IMR-90 (cell line): ENCODE results near the gene TTC9.

Source experiments
- BHLHE40 ChIP-seq: fragments of 150-350 bp; IDR thresholded peaks from 2 replicates; pipeline ENCODE4 v1.6.1; 2016; ENCODE audit warnings: mild to moderate bottlenecking, low read depth, low read length
- CEBPB ChIP-seq: IDR thresholded peaks from 2 replicates; pipeline ENCODE4 v1.6.1; 2012; ENCODE audit warnings: low read depth, low read length, improper control_type of control experiment
- CHD1 ChIP-seq: IDR thresholded peaks from 2 replicates; pipeline ENCODE4 v1.6.1; 2012; ENCODE audit warnings: low read depth, low read length, improper control_type of control experiment
- MAZ ChIP-seq: IDR thresholded peaks from 2 replicates; pipeline ENCODE4 v1.6.1; 2012; ENCODE audit warnings: low read depth, mild to moderate bottlenecking, low read length, improper control_type of control experiment, moderate library complexity, borderline replicate concordance
- MXI1 ChIP-seq: IDR thresholded peaks from 2 replicates; pipeline ENCODE4 v1.6.1; 2012; ENCODE audit warnings: low read depth, mild to moderate bottlenecking, low read length, moderate library complexity, borderline replicate concordance
- NFE2L2 ChIP-seq: fragments of 150-350 bp; IDR thresholded peaks from 2 replicates; pipeline ENCODE4 v1.6.1; 2016; ENCODE audit warnings: low read depth, mild to moderate bottlenecking, low read length
- POLR2A ChIP-seq: IDR thresholded peaks from 2 replicates; pipeline ENCODE4 v1.6.1; 2012; ENCODE audit warnings: mild to moderate bottlenecking, low read depth, low read length
- RAD21 ChIP-seq: IDR thresholded peaks from 2 replicates; pipeline ENCODE4 v1.6.1; 2012; ENCODE audit warnings: low read length, improper control_type of control experiment
- RCOR1 ChIP-seq: IDR thresholded peaks from 2 replicates; pipeline ENCODE4 v1.6.1; 2012; ENCODE audit warnings: mild to moderate bottlenecking, low read length, improper control_type of control experiment; ENCODE audit not compliant: insufficient replicate concordance
- TF ChIP-seq, protein P1 (sequence below): conservative IDR thresholded peaks from 2 replicates; pipeline ENCODE4 v1.5.1; 2012; ENCODE audit warnings: mild to moderate bottlenecking, low read depth, low read length, improper control_type of control experiment
- TF ChIP-seq, protein P2 (sequence below): fragments of 150-350 bp; IDR thresholded peaks from 2 replicates; pipeline ENCODE4 v1.6.1; 2016; ENCODE audit warnings: low read depth, mild to moderate bottlenecking, low read length, moderate library complexity, borderline replicate concordance
- TF ChIP-seq, protein P3 (sequence below): fragments of 150-350 bp; IDR thresholded peaks from 2 replicates; pipeline ENCODE4 v1.6.1; 2017; ENCODE audit warnings: mild to moderate bottlenecking, antibody characterized with exemption, low read length, low read depth

GRCh38 chr14:70652871-70653270 lies 11.2 kb downstream of the TTC9 start:
- TF ChIP-seq POLR2A (no peak), RCOR1 (no peak), CEBPB (no peak), RAD21 (no peak), MXI1 (no peak), NFE2L2 (no peak), MAZ (no peak), CHD1 (no peak), BHLHE40 (no peak)
- TF ChIP-seq, protein P1, sequence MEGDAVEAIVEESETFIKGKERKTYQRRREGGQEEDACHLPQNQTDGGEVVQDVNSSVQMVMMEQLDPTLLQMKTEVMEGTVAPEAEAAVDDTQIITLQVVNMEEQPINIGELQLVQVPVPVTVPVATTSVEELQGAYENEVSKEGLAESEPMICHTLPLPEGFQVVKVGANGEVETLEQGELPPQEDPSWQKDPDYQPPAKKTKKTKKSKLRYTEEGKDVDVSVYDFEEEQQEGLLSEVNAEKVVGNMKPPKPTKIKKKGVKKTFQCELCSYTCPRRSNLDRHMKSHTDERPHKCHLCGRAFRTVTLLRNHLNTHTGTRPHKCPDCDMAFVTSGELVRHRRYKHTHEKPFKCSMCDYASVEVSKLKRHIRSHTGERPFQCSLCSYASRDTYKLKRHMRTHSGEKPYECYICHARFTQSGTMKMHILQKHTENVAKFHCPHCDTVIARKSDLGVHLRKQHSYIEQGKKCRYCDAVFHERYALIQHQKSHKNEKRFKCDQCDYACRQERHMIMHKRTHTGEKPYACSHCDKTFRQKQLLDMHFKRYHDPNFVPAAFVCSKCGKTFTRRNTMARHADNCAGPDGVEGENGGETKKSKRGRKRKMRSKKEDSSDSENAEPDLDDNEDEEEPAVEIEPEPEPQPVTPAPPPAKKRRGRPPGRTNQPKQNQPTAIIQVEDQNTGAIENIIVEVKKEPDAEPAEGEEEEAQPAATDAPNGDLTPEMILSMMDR, result no peak
- TF ChIP-seq, protein P2, sequence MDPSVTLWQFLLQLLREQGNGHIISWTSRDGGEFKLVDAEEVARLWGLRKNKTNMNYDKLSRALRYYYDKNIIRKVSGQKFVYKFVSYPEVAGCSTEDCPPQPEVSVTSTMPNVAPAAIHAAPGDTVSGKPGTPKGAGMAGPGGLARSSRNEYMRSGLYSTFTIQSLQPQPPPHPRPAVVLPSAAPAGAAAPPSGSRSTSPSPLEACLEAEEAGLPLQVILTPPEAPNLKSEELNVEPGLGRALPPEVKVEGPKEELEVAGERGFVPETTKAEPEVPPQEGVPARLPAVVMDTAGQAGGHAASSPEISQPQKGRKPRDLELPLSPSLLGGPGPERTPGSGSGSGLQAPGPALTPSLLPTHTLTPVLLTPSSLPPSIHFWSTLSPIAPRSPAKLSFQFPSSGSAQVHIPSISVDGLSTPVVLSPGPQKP, result no peak
- TF ChIP-seq, protein P3, sequence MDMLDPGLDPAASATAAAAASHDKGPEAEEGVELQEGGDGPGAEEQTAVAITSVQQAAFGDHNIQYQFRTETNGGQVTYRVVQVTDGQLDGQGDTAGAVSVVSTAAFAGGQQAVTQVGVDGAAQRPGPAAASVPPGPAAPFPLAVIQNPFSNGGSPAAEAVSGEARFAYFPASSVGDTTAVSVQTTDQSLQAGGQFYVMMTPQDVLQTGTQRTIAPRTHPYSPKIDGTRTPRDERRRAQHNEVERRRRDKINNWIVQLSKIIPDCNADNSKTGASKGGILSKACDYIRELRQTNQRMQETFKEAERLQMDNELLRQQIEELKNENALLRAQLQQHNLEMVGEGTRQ, result no peak
